CD4-positive, alpha-beta T cell treated with Interferon gamma for 1 hour (primary cell): ENCODE results near the gene ELANE.
"Not testable (repeated sequence)": the region's sequence is repeated elsewhere in the genome, so short reads cannot be mapped to it uniquely, and the experiment has no call there.

Experiments used
- DNase-seq: peaks from one replicate; pipeline ENCODE4 v3.0.0-alpha.2; 2020

ELANE gene

DNA sequence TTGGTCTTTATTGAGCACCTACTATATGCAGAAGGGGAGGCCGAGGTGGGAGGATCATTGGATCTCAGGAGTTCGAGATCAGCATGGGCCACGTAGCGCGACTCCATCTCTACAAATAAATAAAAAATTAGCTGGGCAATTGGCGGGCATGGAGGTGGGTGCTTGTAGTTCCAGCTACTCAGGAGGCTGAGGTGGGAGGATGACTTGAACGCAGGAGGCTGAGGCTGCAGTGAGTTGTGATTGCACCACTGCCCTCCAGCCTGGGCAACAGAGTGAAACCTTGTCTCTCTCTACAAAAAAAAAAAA is 11.2 kb downstream of the ELANE start:
- DNase-seq = no peak

DNA sequence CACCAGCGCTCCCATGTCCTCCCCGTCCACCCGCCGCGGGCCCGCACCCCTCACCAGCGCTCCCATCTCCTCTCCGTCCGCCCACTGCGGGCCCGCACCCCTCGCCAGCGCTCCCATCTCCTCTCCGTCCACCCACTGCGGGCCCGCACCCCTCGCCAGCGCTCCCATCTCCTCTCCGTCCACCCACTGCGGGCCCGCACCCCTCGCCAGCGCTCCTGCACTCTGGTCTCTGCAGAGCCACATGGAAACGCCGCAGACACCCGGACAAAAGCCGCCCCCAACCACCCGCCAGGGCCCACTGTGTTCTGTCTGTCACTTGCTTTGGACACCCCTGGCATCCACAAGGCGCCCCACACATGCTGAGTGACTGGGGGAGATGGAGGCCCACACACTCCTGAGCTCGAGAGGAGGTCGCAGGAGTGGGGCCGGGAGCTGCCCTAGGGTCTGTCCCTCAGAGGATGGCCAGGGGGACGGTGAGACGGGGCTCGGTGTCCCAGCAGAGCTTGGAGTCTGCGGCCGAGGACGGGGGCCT is 14.7 kb downstream of the ELANE start:
- no peak for DNase-seq

DNA sequence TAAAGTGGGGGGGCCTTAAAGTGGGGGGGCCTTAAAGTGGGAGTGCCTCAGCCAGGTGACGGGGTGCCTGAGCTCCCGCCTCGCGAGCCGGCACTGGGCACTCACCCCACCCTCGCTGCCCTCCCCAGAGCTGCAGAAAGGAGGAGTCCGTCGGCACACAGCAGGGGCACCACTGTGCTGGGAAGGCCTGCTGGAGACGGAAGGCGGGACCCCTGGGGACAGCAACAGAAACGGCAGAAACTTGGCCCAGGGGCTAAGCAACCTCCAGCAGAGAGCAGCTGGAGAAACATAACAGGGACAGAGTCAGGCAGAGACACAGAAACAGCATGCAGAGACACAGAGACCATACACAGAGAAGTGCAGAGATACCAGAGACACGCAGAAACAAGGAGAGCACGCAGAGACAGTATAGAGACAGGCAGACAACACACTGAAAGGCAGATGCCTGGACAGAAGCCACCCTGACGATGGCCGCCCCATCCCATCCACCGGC is 15.2 kb downstream of the ELANE start:
- no peak for DNase-seq

DNA sequence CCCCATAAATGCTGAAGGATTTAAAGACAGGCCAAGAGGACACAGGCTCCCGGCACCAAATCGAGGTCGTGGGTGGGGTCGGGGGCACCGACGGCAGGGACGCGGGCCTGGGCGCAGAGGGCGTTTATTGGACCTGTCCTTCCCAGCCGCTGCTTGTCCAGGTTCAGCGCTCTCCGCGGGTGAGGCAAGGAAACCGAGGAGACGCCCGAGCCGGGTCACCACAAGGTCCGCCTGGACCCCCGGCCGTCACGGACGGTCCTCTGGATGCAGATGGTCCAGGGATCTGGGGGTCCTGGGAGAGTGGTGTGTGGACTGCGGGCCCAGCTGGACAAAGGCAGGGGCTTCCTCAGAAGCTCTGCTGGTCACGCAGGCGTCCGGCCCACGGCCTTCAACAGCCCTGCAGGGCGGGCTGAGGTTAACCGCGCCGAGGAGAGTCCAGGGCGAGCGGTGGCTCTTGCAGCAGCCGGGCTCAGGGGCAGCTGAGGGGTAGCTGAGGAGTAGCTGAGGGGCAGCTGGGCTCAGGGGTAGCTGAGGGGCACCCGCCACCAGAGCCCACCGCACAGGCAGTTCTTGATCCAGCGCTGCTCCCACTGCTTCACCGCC is 15.9 kb downstream of the ELANE start:
- no peak for DNase-seq

DNA sequence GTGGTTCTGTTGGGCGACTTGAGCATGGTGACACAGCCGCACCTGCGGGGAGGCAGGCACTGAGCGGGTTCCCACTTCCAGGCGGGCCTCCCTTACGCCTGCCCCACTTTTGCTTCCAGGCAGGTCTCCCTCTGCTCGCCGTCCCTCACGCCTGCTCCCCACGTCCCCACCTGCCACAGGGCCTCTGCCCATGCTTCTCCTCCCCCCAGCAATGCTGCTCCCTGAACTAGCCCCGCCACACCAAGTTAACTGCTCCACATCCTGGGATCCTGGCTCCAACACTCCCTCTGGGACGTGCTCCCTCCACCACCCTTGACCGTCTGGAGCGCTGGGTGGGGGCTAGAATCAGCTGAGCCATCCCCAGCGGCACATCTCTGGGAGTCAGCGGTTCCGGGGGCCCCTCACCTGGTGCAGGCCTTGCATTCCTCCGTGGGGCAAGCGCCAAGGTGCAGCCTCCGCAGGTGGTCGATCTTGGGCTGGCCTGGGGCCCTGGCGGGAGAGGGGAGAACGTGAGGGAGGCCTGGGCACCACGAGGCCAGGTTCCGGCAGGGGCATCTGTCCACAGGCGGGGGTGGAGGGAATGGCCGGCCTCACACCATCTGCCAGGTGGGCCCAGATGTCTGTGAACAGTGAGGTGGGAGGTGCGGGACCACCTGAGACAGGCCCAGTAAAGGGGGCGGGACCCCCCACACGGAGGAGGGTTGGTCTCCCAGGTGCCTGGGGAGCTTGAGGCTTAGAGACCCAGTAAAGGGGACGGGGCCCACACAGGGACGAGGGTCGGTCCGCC is 16.5 kb downstream of the ELANE start:
- no peak for DNase-seq

DNA sequence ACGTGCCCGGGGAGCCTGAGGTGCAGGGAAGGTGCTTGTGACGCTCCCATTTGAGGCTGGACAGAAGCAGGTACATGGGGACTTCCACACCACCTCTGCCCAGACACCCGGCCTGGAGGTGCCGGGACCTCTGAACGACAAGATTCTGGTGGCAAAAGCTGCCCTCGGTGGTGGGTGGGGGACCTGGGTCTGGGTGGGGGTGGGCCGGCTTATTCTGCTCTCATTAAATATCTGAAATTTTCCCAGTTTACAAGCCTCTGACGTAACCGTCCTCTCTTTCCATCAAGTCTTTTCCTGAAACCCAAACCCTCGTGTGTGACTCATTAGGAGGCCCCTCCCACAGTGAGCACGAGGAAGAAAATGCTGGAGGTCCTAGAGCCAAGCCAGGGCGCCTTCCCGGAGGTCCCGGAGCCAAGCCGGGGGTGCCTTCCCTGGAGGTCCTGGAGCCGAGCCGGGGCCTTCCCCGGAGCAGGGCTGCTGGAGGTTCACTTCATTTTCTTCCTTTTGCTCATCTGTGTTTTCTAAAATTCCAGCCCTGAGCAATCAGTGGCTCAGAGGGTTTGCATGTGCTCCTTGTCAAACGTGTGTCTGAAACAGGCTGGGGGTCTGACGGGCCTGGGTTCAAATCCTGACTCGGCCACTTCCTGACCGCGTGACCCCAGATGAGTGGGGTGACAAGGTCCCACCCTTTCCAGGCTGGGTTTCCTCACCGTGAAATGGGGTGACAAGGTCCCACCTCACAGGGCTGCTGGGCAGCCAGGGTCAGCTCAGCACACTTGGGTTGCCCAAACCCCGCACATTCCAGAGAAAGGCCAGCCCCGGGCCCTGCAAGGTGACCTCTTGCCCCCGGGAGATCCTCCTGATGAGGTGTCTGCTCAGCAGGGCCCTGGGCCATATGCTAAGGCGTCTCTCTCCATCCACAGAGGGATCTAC is 17.4 kb downstream of the ELANE start:
- no peak for DNase-seq

DNA sequence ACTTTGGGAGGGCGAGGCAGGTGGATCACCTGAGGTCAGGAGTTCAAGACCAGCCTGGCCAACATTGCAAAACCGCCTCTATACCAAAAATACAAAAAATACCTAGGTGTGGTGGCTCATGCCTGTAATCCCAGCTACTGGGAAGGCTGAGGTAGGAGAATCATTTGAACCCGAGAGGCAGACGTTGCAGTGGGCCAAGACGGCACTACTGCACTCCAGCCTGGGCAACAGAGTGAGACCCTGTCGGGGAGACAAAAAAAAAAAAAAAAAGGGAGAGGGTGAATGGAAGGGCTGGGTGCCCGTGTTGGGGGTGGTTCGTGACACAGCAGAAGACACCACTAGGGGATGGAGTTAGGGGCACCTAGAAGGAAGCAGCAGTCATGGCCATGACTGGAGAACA is 18.2 kb downstream of the ELANE start:
- DNase-seq = no peak

DNA sequence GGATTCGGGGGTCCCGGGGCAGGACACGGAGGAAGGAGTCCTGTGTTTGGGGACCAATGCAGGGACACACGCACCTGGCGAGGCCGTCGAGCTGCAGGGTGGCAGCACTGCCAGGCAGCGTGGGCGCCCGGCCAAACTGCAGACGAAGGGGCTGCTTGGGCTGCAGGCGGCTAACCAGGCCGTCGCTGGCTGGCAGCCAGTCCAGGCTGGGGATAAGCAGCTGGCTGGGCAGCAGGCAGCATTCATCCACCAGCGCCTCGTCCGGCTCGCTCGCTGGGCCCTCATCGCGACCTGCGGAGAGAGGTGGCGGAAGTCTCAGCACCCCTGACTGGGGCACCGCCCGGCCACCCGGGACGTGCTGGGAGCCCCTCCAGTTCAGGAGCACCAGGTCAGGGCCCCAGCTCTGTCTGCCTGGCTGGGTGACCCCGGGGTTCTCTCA is 18.9 kb downstream of the ELANE start:
- no peak for DNase-seq

DNA sequence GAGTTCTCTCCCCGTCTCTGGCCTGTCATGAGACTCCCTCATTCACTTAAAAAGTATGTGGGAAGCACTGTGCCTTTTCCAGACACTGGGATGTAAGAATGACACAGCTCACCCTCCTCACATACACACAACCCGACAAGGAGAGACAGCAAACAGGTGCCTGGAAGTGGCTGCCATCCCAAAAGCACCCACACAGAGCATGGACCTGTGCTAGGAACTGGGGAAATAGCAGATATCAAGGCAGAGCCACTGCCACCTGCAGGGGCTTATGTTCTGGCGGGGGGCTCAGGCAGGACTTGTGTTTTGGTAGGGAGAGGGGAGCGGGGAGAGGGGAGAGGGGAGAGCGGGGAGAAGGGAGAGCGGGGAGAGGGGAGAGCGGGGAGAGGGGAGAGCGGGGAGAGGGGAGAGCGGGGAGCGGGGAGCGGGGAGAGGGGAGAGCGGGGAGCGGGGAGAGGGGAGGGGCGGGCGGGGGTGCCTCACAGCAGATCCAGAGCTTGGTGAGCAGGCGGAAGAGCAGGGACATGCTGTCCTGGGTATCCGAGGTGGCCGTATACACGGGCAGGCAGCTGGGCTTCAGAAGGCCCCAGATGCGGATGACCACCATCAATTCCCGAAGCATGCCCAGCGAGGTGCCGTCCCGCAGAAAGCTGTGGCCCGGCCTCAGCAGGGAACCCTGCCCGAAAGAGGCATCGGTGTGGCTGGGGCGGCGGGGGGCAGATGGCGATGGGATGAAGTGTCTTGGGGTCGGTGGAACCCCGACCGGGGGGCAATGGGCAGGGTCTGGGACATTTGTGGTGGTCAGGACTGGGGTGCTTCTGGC is 19.6 kb downstream of the ELANE start:
- no peak for DNase-seq

DNA sequence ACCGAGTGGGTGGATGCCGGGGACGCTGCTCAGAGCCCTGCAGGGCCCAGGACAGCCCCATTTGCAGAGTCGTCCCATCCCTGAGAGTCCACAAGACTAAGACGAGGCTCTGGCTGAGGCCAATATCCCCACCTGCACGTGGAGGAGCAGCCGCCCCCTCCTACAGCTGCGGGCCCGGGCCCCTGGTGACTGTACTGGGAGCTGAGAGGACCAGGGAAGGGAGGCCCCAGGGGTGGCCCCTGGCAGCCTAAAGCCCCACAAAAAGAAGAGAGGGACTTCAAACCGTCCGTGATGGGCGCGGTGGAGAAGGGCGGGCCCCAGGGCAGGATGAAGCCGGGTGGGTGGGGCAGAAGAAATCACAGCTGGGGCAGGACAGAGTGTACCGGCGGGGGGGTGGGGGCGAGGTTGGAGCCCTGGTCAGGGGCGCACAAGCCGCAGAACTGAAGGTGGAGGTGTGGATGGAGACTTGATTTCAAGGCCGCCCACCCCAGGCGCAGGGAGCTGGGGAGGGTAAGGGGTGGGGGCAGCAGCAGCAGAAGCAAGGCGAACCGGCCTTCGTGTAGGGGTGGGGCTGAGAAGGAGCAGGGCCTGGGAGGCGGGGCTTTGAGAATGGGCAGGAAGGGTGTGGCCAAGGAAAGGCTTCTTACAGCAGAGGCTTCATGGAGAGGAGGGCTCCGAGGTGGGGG is 20.3 kb downstream of the ELANE start:
- peak; percentile 91 for DNase-seq

DNA sequence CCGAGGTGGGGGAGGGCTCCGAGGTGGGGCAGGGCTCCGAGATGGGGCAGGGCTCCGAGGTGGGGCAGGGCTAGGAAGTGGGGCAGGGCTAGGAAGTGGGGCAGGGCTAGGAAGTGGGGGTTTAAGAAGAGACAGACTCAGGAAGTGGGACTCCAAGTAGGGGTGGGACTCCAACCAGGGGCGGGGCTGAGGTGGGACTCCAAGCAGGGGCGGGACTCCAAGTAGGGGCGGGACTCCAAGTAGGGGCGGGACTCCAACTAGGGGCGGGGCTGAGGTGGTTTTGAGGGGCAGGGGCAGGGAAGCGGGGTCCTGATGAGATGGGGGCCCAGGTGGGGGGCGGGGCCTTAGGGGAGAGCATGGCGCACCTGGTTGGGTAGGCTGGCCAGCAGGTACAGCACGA is 21.0 kb downstream of the ELANE start:
- peak; percentile 90 for DNase-seq

DNA sequence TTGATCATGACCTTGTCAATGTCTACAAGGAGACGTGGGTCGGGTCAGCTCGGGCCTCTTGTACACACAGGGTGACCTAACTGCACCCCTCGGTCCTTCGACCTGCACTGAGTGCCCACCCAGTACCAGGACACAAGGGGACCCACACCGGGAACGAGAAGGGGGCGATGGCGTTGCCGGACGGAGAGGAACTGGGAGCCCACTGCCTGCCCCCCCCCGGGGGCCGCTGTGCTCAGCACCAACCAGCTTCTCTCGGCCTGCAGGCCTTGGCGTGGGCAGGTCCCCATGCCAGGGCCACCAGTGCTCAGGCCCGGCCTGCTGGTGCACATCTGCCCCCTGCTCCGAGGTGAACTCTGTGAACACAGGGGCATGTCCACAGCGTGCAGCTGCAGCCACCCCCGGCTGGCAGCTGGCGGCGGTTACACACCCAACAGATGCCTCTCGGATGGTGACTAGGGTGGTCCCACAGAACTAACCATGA is 21.5 kb downstream of the ELANE start:
- DNase-seq = no peak

DNA sequence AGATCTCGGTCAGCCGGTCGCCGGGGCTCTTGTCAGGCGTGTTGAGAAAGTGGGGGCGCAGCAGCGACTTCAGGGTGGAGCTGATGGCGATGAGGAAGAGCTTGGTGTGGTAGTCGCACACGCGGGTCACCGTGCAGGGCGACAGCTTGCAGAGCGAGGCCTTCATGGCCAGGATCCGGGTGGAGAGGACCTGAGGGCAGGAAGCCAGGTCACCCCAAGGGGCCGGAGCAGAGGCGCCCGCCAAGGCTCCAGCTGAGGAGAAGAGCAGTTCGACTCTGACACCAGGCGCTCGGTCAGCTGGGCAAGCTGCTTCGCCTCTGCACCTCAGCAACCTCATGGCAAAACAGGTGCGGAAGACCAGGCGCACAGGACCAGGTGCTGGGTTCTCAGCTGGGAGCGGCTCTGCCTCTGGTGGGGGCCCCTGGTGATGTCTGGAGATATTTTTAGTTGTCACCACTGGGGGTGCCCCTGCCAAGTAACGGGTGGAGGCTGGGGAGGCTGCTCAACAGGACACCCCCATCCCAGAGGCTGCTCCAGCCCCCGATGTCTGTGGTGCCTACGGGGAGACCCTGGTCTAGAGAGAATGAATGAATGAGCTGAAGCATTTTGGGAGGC is 23.3 kb downstream of the ELANE start:
- DNase-seq = no peak

DNA sequence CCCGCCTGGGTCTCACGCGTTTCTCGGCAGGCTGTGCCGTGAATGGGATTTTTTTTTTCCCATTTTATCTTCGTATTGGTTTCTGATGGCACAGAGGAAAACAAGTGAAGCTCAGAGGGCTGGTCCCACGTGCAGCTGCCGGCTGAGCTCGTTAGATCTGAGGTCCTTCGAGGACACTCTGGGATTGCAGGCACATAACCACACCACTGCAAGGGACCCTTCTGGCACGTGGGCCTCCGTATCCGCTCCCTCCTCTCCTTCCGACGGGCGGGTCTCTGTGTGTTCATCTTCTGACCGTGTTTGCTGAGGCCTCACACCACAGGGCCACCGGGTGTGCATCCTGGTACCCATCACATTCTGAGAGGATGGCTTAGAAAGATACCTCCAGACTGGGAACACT is 24.0 kb downstream of the ELANE start:
- DNase-seq = no peak

DNA sequence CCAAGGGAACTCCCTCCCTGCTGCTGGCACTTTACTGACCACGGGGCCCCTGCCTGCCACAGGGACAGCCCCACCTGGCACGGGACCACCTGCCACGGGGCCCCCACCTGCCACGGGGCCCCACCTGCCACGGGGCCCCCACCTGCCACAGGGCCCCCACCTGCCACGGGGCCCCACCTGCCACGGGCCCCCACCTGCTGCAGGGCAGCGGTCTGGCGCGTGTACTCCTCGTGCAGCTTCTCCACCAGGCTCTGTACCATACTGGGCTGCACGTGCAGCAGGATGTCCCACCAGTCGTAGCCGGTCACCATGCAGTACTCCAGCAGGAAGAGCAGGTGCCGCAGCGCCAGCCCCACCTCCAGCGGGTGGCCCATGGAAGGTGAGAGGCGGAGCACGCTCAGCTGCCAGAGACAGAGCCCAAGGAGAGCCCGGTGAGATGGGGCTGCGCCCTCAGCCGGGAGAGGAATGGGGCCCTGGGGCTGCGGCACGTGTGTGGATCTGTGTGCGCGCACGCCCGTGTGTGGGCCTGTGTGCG is 24.7 kb downstream of the ELANE start:
- DNase-seq = no peak

DNA sequence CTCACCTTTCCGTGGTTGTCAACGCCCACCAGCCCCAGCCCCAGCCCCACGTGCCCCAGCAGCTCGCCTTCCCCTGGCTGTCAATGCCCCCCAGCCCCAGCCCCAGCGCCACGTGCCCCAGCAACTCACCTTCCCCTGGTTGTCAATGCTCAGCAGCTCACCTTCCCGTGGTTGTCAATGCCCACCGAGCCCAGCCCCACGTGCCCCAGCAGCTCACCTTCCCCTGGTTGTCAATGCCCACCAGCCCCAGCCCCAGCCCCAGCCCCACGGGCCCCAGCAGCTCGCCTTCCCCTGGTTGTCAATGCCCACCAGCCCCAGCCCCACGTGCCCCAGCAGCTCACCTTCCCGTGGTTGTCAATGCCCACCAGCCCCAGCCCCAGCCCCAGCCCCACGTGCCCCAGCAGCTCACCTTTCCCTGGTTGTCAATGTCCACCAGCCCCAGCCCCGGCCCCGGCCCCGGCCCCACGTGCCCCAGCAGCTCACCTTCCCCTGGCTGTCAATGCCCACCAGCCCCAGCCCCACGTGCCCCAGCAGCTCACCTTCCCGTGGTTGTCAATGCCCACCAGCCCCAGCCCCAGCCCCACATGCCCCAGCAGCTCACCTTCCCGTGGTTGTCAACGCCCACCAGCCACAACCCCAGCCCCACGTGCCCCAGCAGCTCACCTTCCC is 26.0 kb downstream of the ELANE start:
- not testable (repeated sequence) for DNase-seq

DNA sequence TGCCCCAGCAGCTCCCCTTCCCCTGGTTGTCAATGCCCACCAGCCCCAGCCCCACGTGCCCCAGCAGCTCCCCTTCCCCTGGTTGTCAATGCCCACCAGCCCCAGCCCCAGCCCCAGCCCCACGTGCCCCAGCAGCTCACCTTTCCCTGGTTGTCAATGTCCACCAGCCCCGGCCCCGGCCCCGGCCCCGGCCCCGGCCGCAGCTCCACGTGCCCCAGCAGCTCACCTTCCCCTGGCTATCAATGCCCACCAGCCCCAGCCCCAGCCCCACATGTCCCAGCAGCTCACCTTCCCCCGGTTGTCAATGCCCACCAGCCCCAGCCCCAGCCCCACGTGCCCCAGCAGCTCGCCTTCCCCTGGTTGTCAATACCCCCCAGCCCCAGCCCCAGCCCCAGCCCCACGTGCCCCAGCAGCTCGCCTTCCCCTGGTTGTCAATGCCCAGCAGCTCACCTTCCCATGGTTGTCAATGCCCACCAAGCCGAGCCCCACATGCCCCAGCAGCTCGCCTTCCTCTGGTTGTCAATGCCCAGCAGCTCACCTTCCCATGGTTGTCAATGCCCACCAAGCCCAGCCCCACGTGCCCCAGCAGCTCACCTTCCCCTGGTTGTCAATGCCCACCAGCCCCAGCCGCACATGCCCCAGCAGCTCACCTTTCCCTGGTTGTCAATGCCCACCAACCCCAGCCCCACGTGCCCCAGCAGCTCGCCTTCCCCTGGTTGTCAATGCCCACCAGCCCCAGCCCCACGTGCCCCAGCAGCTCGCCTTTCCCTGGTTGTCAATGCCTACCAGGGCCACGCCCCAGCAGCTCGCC is 26.9 kb downstream of the ELANE start:
- DNase-seq = not testable (repeated sequence)

DNA sequence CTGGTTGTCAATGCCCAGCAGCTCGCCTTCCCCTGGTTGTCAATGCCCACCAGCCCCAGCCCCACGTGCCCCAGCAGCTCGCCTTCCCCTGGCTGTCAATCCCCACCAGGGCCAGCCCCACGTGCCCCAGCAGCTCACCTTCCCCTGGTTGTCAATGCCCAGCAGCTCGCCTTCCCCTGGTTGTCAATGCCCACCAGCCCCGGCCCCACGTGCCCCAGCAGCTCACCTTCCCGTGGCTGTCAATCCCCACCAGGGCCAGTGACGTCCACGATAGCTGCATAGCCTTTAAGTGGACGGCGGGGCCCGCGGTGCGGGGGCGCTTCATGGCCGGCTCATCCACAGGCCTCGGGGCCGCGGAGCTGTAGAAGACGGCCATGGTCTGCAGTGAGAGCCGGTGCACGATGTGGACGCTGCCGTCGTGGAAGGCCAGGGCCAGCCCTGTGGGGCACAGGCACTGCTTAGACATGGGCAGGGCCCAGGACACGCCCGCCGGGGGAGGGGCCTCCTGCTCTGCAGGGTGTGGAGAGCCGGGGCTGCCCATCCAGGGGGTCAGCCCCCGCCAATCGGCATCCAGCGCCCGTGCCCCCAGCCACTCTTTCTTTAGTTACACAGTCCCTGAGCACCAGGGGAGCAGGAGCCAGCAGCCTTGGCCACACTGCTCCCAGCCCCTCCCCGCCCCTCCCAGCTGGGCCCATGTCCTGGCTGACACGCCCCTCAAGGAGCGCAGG is 27.8 kb downstream of the ELANE start:
- no peak for DNase-seq
